ENCODE data around the gene MAG. TPM values are rescaled to one million over a fixed set of nuclear protein-coding genes. Genes with fewer than 3 reads are reported as not detected.

Gene MAG
- total RNA-seq, 1 donor from 2014 or later: not detected

DNA sequence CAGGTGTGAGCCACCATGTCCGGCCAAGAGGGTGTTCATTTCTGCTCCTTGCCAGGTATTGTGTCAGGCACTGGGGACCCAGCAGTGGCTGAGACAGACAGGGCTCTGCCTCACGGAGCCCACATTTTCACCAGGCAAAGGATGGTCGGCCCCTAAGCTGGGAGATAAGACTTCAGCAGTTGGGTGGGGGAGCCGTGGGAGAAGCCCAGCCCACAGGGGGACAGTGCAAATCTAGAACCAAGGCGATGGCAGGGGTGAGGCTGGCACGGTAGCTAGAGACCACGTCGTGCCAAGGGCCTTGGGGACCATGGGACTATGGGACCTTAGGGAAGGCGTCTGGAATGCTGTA, 34.9 kb upstream of the MAG start:
- DNase-seq (ENCODE audit: low spot score in 2 of 2): no peak
- Histone ChIP-seq H3K4me3 (no peak overlapping the region), H3K27ac (no peak overlapping the region), H3K27me3 (no peaks in the 10 kb centered on the region), H3K4me1 (no peaks in the 10 kb centered on the region), H3K36me3 (no peaks in the 10 kb centered on the region), H3K9me3 (no peaks in the 10 kb centered on the region)
- TF ChIP-seq, protein P1, sequence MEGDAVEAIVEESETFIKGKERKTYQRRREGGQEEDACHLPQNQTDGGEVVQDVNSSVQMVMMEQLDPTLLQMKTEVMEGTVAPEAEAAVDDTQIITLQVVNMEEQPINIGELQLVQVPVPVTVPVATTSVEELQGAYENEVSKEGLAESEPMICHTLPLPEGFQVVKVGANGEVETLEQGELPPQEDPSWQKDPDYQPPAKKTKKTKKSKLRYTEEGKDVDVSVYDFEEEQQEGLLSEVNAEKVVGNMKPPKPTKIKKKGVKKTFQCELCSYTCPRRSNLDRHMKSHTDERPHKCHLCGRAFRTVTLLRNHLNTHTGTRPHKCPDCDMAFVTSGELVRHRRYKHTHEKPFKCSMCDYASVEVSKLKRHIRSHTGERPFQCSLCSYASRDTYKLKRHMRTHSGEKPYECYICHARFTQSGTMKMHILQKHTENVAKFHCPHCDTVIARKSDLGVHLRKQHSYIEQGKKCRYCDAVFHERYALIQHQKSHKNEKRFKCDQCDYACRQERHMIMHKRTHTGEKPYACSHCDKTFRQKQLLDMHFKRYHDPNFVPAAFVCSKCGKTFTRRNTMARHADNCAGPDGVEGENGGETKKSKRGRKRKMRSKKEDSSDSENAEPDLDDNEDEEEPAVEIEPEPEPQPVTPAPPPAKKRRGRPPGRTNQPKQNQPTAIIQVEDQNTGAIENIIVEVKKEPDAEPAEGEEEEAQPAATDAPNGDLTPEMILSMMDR (IDR thresholded peaks at IDR 0.05): no peak
- intact Hi-C loops (cut with DNase I): no loop called here

DNA sequence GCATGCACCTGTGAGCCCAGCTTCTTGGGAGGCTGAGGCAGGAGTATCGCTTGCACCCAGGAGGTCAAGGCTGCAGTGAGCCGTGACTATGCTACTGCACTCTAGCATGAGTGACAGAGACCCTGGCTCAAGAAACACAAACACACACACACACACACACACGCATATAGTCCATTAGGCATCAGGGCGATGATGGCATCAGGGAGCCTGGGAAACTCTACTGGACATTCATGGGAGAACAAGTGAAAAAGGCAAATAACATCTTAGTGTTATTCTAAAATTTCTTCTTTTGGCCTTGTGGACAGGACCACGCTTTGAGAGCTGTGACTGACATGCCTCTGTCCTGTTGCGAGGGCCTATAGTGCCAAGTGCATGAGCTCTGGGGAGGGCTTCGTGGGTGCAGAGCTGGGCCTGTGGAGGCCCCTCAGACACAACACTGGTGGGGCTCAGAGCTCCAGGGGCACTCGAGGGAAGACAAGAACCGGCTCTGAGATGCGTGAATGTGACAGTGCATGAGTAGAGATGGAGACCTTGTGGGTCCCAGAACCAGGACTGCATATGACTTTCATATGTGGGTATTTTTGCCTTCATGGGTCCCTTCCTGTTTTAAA, 31.2 kb upstream of the MAG start:
- DNase-seq (ENCODE audit: low spot score in 2 of 2): no peak
- H3K4me1 ChIP-seq: no peaks in the 10 kb centered on the region
- no peaks in the 10 kb centered on the region for H3K27me3 ChIP-seq
- intact Hi-C loops (cut with DNase I): loop anchor here (10.0 kb wide), 2 partner anchors 484 to 1466 kb away; partner anchors contain the start of genes IGFLR1, KCTD15, LIN37 and PSENEN
- no peak overlapping the region for H3K4me3 ChIP-seq
- H3K9me3 ChIP-seq: no peaks in the 10 kb centered on the region
- TF ChIP-seq, protein P1 (IDR thresholded peaks at IDR 0.05): no peak
- no peak overlapping the region for H3K27ac ChIP-seq
- H3K36me3 ChIP-seq: no peaks in the 10 kb centered on the region

DNA sequence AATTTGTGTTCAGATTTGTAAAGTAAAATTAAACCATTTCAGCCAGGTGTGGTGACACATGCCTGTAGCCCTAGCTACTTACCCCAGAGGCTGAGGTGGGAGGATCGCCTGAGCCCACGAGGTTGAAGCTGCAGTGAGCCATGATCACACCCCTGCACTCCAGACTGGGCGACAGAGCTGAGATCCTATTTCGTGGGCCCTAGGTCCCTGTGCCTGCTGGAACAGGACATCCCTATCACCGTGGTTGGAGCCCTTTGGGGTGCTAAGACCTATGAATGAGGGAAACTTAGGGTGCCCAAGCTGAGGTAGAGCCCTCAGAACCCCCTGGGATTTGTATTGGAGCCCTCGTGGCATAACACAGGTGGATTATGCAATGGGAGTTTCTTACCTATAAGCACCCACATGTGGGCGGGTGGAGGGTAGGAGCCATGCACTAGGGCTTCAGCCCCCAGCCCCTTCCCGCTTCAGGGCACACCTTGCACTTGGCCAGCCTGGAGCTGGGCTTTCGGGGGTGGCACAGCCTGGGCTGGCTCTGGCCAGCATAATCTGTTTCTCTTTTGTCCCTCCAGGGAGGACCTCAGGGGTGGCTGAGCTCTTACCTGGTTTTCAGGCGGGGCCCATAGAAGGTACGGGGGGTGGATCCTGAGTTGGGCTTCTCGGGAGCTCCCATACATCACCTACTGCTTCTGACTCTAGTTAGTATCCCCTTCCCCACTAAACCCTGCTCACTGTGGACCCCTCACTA, 30.4 kb upstream of the MAG start:
- no peaks in the 10 kb centered on the region for H3K36me3 ChIP-seq
- no peak overlapping the region for H3K4me3 ChIP-seq
- DNase-seq (ENCODE audit: low spot score in 2 of 2): no peak
- H3K27me3 ChIP-seq: no peaks in the 10 kb centered on the region
- TF ChIP-seq, protein P1 (IDR thresholded peaks at IDR 0.05): no peak
- intact Hi-C loops (cut with DNase I): loop anchor here (10.0 kb wide), 2 partner anchors 483 to 1467 kb away; partner anchors contain the start of genes IGFLR1, KCTD15, LIN37 and PSENEN
- no peak overlapping the region for H3K27ac ChIP-seq
- H3K4me1 ChIP-seq: peaks cover 0 to 2% of the 10 kb centered on the region in 2 donors
- no peaks in the 10 kb centered on the region for H3K9me3 ChIP-seq

DNA sequence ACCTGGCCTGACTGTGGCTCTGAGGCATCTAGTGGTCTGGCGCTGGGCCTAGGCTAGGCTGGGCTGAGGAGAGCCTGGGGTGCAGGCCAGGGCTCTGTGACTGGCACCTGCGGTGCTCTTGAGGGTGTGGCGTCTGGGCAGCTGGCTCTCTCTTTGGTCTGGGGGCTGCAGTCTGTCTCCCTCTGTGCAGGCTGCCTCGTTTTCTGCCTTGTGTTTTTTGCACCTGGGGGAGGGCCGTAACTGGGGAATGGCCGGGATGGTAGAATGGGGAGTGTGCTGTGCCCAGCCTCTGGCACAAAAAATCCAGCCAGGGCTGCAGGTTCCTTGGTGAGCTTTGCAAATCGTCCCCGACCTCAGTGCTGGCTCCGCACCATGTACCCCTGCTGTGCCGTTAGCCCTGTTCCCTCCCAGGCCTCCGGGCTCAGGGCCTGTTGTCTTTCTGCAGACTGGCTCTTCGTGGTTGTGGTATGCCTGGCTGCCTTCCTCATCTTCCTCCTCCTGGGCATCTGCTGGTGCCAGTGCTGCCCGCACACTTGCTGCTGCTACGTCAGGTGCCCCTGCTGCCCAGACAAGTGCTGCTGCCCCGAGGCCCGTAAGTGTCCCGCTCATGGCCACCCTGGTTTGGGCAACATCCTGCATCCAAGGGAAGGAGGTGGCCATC, 29.7 kb upstream of the MAG start:
- no peak overlapping the region for H3K4me3 ChIP-seq

More for the DNA sequence above, 29.7 kb upstream of the MAG start:
- Histone ChIP-seq H3K27ac (no peak overlapping the region), H3K27me3 (no peaks in the 10 kb centered on the region), H3K9me3 (no peaks in the 10 kb centered on the region), H3K36me3 (no peaks in the 10 kb centered on the region), H3K4me1 (peaks cover 0 to 6% of the 10 kb centered on the region in 2 donors)
- no peak for DNase-seq (ENCODE audit: low spot score in 2 of 2)
- TF ChIP-seq, protein P1 (IDR thresholded peaks at IDR 0.05): no peak
- intact Hi-C loops (cut with DNase I): loop anchor here (10.0 kb wide), 2 partner anchors 483 to 1467 kb away; partner anchors contain the start of genes IGFLR1, KCTD15, LIN37 and PSENEN

All from ascending aorta (tissue), 2 donors.